Omental fat pad (tissue), 4 donors: ENCODE data around the gene TTC34. TPM values are rescaled to one million over a fixed set of nuclear protein-coding genes. Genes with fewer than 3 reads are reported as not detected.
A peak's percentile ranks its signal among the peaks of the same experiment; 100 is the strongest.

Experiments used
- ATAC-seq: fragments of 150-250 bp; one replicate; pipeline ENCODE4 v1.9.1; 2016; ENCODE audit warnings: mild to moderate bottlenecking, moderate library complexity; ENCODE audit not compliant: low FRiP score
- DNase-seq: peaks from one replicate; pipeline ENCODE4 v3.0.0-alpha.2; 2019; ENCODE audit warnings: low spot score
- total RNA-seq, 4 donors: library from RNA; depleted of rRNA; stranded (reverse); fragments of >200 nt; gene quantifications; one replicate each; pipeline ENCODE4 v1.1.0, GENCODE V29; 2016
- TF ChIP-seq, protein P1 (sequence below), 3 donors: fragments of 450-650 bp; IDR thresholded peaks; one replicate each; pipeline ENCODE4 v1.5.1; 2016 to 2017; ENCODE audit warnings: antibody characterized with exemption in 3 of 3, mild to moderate bottlenecking in 3 of 3, moderate library complexity in 2 of 3

Gene TTC34
- total RNA-seq, 4 donors from 2014 or later: 0.12 to 0.95 (median 0.26) TPM

DNA sequence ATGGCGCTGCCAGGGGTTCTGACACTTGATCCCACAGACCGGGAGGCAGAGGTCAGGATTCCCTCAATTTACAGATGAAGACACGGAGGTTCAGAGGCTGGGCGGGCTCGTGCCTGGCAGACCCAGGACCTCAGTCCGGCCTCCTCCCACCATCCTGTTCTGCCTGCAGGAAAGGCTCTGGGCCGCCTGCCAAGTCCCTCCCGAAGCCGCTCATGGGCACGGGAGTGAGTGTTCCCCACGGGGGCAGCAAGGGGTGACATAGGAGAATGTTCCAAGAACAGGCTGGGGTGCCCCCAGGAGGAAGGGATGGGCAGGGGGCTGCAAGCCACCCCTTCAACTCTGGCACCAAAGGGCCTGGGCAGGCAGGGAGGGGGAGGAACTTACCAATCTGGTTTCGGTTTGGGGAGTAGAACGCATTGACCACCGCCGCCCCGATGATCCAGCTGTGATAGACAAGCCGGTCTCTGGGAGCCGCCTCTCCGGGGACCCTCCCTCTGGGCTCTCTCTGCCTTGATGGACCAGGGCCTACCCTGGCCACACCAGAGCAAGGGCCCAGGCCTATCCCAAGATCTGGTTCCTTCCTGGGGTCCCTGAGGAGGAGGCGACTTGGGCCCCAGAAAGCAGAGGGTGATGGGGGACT is 207.4 kb downstream of the TTC34 start:
- DNase-seq (no peak), ATAC-seq (peak; percentile 26)
- TF ChIP-seq, protein P1, sequence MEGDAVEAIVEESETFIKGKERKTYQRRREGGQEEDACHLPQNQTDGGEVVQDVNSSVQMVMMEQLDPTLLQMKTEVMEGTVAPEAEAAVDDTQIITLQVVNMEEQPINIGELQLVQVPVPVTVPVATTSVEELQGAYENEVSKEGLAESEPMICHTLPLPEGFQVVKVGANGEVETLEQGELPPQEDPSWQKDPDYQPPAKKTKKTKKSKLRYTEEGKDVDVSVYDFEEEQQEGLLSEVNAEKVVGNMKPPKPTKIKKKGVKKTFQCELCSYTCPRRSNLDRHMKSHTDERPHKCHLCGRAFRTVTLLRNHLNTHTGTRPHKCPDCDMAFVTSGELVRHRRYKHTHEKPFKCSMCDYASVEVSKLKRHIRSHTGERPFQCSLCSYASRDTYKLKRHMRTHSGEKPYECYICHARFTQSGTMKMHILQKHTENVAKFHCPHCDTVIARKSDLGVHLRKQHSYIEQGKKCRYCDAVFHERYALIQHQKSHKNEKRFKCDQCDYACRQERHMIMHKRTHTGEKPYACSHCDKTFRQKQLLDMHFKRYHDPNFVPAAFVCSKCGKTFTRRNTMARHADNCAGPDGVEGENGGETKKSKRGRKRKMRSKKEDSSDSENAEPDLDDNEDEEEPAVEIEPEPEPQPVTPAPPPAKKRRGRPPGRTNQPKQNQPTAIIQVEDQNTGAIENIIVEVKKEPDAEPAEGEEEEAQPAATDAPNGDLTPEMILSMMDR (IDR thresholded peaks at IDR 0.05): no peak

DNA sequence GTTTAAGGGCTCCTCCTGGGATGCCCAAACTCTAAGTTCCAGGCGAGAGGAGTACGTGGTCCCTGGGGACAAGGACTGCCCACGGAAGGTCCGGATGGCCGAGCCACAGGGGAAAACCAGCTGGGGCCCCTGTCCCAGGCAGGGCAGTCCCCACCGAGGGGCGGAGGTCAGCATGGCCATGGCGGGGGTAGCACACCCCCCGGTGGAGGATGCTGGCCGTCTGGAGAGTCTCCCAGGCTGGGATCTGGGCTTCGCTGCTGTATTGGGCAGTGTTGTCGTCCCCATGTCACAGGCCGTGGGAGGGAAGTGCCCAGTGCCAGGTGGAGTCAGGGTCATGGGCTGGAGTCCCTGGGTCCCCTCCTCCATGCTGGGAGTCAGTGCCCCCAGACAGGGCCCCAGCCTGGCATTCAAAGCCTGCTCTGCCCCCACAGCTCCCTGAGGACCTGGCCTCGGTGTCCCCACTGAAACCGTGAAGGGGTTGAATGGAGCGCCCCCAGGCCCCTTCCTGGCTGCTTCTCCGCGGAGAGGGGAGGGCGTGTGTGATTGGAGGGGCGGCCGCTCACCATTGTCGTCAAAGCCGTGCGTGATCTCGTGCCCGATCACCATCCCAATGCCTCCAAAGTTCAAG is 208.1 kb downstream of the TTC34 start:
- TF ChIP-seq, protein P1 (IDR thresholded peaks at IDR 0.05): no peak
- ATAC-seq (no peak), DNase-seq (no peak)

DNA sequence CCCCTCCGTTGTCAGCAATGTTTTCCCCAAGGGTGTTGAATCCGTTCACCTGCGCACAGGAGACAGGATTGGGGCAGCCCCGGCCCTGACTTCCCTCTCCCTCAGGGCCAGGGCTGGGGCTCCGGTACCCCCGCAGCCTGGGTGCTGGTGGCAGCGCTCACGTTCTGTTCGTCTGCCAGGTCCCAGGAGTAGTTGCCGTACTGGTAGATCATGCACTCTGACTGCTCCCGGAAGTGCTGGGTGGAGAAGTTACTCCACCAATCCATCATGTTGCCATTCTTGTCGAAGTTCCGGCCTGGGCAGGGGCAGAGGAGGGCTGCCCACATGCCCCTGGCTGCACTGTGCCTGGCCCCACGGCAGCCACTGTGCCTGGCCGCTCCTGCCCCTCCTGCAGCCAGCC is 208.8 kb downstream of the TTC34 start:
- TF ChIP-seq, protein P1 (IDR thresholded peaks at IDR 0.05): no peak
- ATAC-seq (peak; percentile 12), DNase-seq (no peak)

DNA sequence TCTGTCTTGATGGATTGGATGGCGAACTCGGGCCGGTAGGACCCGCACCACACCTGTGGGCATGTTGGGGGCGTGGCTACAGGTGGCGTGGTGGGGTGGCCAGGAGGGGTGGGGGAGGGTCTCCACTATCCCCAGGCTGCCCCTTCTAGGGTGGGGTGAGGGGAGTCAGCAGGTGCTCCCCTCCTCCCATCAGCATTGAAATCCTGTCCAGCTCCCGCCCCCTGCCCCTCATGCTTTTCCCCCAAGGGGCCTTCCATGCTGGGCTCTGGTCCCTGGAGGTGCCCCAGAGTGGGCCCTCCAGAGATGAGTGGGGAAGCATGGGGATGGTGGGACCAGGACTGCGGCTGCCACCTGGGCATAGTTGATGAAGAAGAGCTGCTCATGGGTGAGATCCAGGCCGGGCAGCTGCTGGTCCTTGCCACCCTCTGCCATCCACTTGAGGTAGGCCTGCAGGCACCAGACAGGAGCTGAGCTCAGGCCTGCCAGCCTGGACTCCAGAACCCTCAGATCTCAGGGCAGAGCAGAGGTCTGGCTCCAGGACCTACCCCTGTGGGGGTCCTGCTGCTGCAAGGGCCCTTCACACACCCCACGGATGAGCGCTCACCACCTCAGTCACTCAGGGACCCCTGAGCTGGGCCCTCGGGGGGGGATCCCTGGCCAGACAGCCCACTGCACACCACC is 209.8 kb downstream of the TTC34 start:
- DNase-seq (no peak), ATAC-seq (no peak)
- TF ChIP-seq, protein P1 (IDR thresholded peaks at IDR 0.05): no peak

DNA sequence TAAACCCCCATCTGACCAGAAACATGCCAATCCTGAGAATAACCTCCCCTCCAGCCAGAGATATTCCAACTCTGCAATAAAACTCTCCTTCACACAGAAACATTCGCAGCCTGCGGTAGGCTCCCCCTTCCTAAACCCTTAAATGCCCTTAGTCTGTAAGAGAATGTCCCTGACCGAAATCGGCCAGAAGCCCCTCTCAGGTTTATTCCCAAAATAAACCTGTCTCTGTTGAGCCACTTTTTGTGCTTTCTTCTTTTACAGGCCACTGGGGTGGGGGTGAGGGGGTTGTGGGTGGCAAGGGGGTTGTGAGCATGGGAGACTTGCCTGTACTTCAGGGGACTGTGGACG is 210.3 kb downstream of the TTC34 start:
- TF ChIP-seq, protein P1 (IDR thresholded peaks at IDR 0.05): no peak
- DNase-seq: no peak
- ATAC-seq: no peak

DNA sequence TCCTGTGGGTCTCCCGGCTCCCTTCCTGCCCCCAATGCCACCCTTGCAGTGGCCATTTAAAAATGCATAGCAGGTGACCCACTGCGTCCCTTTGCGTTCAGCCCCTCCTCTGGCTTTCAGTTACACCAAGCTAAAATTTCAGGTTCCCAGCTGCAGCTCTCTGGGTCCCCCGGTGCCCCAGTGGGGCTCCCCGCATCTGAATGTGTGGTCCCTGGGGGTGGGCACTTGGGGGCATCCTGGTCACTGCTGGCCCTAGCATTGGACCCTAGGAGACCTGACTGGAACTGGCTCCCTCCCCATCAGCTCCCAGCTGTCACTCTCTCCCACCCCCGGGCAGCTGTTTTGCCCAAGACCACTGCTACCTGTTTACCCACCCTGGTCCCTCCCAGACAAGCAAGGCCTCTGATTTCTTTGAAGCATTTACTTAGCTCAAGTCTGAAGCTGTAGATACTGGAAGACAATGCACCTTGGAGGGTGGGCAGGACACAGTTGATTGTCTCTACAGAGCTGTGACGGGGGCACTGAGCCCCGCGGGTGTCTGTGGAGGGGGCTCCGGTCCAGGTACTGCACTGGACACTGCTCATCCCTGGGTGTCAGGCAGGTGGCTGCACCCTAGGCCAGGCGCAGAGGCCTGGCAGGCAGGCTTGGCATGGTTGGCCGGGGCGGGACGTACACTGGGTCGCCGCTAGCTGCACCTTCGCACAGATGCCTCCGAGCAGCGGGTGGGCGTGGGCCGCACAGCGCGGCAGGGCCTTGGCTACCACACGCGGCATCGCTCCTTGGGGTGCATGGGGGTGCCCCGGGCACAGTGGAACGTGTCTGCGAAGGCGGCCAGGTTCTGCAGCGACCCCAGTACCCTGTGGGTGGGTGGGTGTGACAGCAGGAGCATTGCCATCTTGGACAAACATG is 211.0 kb downstream of the TTC34 start:
- no peak for DNase-seq
- TF ChIP-seq, protein P1 (IDR thresholded peaks at IDR 0.05): no peak
- no peak for ATAC-seq
